ENCODE measurements around the gene SULT4A1. TPM values are rescaled to one million over a fixed set of nuclear protein-coding genes. Genes with fewer than 3 reads are reported as not detected.

SULT4A1 gene
- total RNA-seq, 2 experiments from 2014 or later = not detected

GRCh38 chr22:43782448-43782847 lies 79.9 kb downstream of the SULT4A1 start:
- peaks cover 7% of the 10 kb centered on the region for H3K27me3 Mint-ChIP-seq
- DNase-seq = no peak
- ChIA-PET POLR2A (no interaction called here), CTCF (no interaction called here)
- no peaks in the 10 kb centered on the region for H3K9me3 Mint-ChIP-seq
- H3K4me3 Mint-ChIP-seq = no peak overlapping the region
- H3K27ac Mint-ChIP-seq = no peak overlapping the region
- H3K4me1 Mint-ChIP-seq (ENCODE audit: low read depth) = no peaks in the 10 kb centered on the region
- no peaks in the 10 kb centered on the region for H3K36me3 Mint-ChIP-seq
- intact Hi-C loops (cut with micrococcal nuclease) = no loop called here

DNA sequence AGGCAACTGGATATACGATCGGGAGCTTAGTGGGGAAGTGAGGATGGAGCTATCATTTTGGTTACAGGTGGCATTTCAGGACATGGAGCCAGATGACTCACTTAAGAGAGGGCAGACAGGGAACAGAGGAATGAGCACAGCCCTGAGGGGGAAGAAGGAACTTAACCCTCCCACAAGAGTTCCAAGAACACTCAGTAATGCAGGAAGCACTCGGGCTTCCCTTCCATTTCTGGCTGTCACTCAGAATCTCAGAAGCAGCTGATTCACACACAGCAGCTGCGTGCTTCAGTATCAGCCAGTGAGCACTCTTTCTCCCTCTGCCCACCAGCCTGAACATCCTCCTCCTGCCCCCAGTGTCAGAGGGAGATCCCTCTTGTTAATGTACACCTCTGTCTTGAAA lies 85.0 kb downstream of the SULT4A1 start:
- intact Hi-C loops (cut with micrococcal nuclease) = no loop called here
- DNase-seq = no peak
- H3K27me3 Mint-ChIP-seq = peaks cover 4% of the 10 kb centered on the region
- ChIA-PET CTCF (no interaction called here), POLR2A (no interaction called here)
- H3K4me3 Mint-ChIP-seq = no peak overlapping the region
- no peaks in the 10 kb centered on the region for H3K4me1 Mint-ChIP-seq (ENCODE audit: low read depth)
- no peak overlapping the region for H3K27ac Mint-ChIP-seq
- H3K36me3 Mint-ChIP-seq = no peaks in the 10 kb centered on the region
- H3K9me3 Mint-ChIP-seq = no peaks in the 10 kb centered on the region

- POLR2A ChIA-PET = no interaction called here
- no peak for DNase-seq
- H3K27me3 Mint-ChIP-seq = peaks cover 4% of the 10 kb centered on the region
- no peak overlapping the region for H3K4me3 Mint-ChIP-seq
- H3K36me3 Mint-ChIP-seq = no peaks in the 10 kb centered on the region
- no peak overlapping the region for H3K27ac Mint-ChIP-seq
- intact Hi-C loops (cut with micrococcal nuclease) = no loop called here
- CTCF ChIA-PET = no interaction called here
- no peaks in the 10 kb centered on the region for H3K4me1 Mint-ChIP-seq (ENCODE audit: low read depth)
- no peaks in the 10 kb centered on the region for H3K9me3 Mint-ChIP-seq
These were observed 86.1 kb downstream of the SULT4A1 start for GRCh38 chr22:43776081-43776670.

Other genes starting within 250 kb of the SULT4A1 start
- gene EFCAB6, start 50.2 kb downstream of the SULT4A1 start, total RNA-seq = under 1 TPM; 0.27 to 0.29 TPM
- gene PNPLA5, start 29.5 kb upstream of the SULT4A1 start, total RNA-seq = not detected
- gene PNPLA3, start 61.3 kb upstream of the SULT4A1 start, total RNA-seq = under 1 TPM; 0.31 to 0.50 TPM
- 10 to 100 TPM; 41.9 to 42.9 TPM for gene SAMM50, start 92.9 kb upstream of the SULT4A1 start, total RNA-seq
- gene PARVB, start 161.8 kb upstream of the SULT4A1 start, total RNA-seq = 10 to 100 TPM; 77.8 to 82.8 TPM